Measurements from ENCODE around the gene ZNF521. TPM values are rescaled to one million over a fixed set of nuclear protein-coding genes. Genes with fewer than 3 reads are reported as not detected.

The ZNF521 gene
- total RNA-seq, 4 donors from 2014 or later: 28.2 to 67.3 (median 53.1) TPM

DNA sequence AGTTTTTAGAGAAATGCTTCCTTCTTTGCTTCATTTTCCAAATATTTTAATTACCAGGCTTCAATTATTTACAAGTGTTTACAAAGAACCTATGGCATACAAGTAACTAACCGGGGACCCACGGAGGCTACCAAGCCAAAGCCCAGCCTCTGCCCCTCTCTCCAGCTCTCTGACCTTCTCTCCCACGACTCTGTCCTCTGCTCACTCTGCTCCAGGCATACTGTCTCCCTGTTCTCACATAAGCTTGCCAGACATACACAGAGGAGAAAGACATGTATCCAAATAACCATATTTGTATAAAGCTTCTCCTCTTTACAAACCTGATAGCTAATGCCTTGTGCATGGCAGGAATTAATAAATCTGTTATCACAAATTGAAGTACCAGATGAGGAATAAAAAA lies 141.3 kb downstream of the ZNF521 start:
- H3K4me1 ChIP-seq: no peaks in the 10 kb centered on the region
- H3K9me3 ChIP-seq: no peaks in the 10 kb centered on the region
- intact Hi-C loops (cut with DNase I): no loop called here
- no peak for TF ChIP-seq POLR2A (IDR thresholded peaks at IDR 0.05)
- TF ChIP-seq, protein P1, sequence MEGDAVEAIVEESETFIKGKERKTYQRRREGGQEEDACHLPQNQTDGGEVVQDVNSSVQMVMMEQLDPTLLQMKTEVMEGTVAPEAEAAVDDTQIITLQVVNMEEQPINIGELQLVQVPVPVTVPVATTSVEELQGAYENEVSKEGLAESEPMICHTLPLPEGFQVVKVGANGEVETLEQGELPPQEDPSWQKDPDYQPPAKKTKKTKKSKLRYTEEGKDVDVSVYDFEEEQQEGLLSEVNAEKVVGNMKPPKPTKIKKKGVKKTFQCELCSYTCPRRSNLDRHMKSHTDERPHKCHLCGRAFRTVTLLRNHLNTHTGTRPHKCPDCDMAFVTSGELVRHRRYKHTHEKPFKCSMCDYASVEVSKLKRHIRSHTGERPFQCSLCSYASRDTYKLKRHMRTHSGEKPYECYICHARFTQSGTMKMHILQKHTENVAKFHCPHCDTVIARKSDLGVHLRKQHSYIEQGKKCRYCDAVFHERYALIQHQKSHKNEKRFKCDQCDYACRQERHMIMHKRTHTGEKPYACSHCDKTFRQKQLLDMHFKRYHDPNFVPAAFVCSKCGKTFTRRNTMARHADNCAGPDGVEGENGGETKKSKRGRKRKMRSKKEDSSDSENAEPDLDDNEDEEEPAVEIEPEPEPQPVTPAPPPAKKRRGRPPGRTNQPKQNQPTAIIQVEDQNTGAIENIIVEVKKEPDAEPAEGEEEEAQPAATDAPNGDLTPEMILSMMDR (IDR thresholded peaks at IDR 0.05): no peak
- no peak overlapping the region for H3K27ac ChIP-seq
- no peak overlapping the region for H3K4me3 ChIP-seq (replicated peaks in 1 of 3)
- 86 to 95% methylated on average over 3 of the region's 3 CpGs for WGBS, 2 donors
- H3K27me3 ChIP-seq: no peaks in the 10 kb centered on the region
- DNase-seq: no peak
- H3K36me3 ChIP-seq: no peaks in the 10 kb centered on the region

DNA sequence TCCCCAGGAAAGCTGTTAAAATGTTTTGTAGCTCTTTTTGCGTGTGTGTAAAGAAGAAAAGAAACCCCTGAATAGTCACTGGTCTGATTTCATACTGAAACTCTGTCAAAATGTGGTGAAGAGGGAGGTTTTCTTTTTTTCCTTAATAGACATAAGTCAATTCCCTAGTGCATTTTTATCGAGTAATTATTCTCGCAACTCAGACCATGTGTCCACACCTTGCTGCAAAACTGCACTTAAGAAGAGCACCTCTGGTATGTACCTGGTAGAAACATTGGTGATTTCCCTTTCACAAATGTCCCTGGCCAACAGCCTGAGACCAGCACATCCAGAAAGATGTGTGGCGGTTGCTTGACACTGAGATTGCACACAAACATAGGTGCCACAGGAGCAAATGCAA lies 159.9 kb downstream of the ZNF521 start:
- TF ChIP-seq POLR2A (IDR thresholded peaks at IDR 0.05): no peak
- TF ChIP-seq, protein P1 (IDR thresholded peaks at IDR 0.05): no peak
- H3K36me3 ChIP-seq: no peaks in the 10 kb centered on the region
- H3K27ac ChIP-seq: no peak overlapping the region
- H3K4me1 ChIP-seq: no peaks in the 10 kb centered on the region
- intact Hi-C loops (cut with DNase I): no loop called here
- DNase-seq: no peak
- no peaks in the 10 kb centered on the region for H3K27me3 ChIP-seq
- H3K9me3 ChIP-seq: no peaks in the 10 kb centered on the region
- WGBS, 2 donors: 68 to 69% methylated on average over 4 of the region's 4 CpGs
- H3K4me3 ChIP-seq (replicated peaks in 1 of 3): no peak overlapping the region

DNA sequence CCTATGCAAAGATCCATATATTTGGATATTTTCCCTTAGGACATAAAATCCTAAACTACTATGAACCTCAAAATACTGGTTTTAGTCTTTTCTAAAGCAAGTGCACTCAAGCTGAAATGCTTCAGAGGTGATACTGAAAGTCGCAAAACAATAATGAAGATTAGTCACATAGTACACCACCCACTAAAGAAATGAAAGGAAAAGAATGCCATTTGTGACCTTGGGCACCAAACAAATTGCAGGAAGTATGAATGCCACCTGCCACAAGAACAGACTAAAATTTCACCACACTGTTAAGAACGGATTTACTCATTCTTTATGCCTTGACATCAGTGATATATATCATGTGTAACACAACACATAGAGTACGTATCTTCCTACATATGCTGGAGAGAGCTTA lies 161.5 kb downstream of the ZNF521 start:
- H3K4me1 ChIP-seq: no peaks in the 10 kb centered on the region
- no peak overlapping the region for H3K4me3 ChIP-seq (replicated peaks in 1 of 3)
- intact Hi-C loops (cut with DNase I): no loop called here
- 85 to 87% methylated on average over 3 of the region's 3 CpGs for WGBS, 2 donors
- H3K9me3 ChIP-seq: no peaks in the 10 kb centered on the region
- no peaks in the 10 kb centered on the region for H3K36me3 ChIP-seq
- no peak overlapping the region for H3K27ac ChIP-seq
- H3K27me3 ChIP-seq: no peaks in the 10 kb centered on the region
- DNase-seq: no peak
- TF ChIP-seq, protein P1 (IDR thresholded peaks at IDR 0.05): no peak
- TF ChIP-seq POLR2A (IDR thresholded peaks at IDR 0.05): no peak

DNA sequence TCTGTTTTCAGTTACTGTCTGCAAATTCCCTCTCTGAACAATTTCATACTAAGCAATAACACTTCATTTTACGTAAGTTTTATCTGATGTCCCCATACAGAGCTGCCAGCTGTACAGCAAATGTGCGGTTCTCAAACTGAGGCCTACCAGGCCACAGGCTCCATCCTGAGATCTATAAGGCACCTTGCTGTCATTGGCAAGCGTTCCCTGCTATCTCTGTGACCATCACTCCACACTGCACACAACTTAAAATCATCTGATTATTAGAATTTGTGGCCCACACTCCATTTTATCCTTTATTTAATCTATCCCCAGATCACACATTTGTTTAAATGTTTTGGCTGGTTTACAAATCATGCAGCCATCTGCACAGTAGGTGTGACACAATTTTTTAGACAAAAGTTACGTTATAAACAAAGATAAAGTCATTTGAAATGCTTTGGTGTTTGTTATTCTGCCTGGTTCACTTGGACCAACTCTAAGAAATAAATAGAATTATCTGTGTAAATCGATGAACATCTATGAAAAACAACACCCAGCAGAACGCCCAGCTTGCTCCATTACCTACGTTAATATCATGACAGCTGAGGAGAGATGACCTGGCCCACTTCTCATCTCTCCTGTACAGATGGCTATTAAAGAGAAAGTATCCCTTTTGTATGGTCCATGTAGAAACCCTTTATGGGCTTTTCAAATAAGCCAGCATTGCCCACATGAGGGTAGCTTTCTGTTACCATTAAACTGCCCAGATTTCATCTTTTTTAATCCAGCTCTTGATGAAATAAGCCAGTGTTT lies 162.4 kb downstream of the ZNF521 start:
- no peaks in the 10 kb centered on the region for H3K4me1 ChIP-seq
- H3K4me3 ChIP-seq (replicated peaks in 1 of 3): no peak overlapping the region
- no peak overlapping the region for H3K27ac ChIP-seq
- TF ChIP-seq, protein P1 (IDR thresholded peaks at IDR 0.05): no peak
- TF ChIP-seq POLR2A (IDR thresholded peaks at IDR 0.05): no peak
- H3K27me3 ChIP-seq: no peaks in the 10 kb centered on the region
- intact Hi-C loops (cut with DNase I): no loop called here
- no peaks in the 10 kb centered on the region for H3K36me3 ChIP-seq
- no peak for DNase-seq
- H3K9me3 ChIP-seq: no peaks in the 10 kb centered on the region
- 94 to 97% methylated on average over 7 of the region's 7 CpGs for WGBS, 2 donors

DNA sequence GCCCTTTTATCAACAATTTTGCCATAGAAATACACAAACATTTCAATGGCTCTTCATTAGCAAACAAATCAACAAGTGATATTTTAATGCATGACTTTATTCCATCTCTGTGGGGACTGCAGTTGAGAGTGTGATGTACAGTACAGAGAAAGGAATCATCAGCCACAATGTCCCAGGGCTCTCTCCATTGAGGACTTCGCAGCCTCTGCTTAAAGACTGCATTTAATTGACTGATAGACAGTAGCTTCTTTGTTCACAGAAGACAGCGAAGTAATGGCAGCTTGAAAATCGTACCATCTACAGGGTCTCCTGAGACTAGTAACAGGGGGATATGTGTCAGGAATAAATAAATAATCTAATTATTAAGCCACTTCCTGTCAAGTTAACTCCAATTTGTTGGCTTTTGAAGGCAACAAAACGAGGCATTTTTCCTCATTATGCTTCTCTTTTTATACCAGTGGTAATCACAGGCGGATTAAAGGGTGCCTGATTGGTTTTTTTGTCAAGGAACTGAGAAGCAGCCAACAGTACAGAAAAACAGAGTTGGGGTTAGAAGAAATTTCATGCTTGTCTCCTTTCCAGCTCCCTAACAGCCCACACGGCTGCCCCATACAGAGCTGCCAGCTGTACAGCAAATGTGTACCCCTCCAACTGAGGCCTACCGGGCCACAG lies 164.3 kb downstream of the ZNF521 start:
- H3K4me1 ChIP-seq: no peaks in the 10 kb centered on the region
- intact Hi-C loops (cut with DNase I): no loop called here
- 86 to 91% methylated on average over 7 of the region's 7 CpGs for WGBS, 2 donors

More for the DNA sequence above, 164.3 kb downstream of the ZNF521 start:
- H3K9me3 ChIP-seq: no peaks in the 10 kb centered on the region
- no peaks in the 10 kb centered on the region for H3K27me3 ChIP-seq
- H3K4me3 ChIP-seq (replicated peaks in 1 of 3): no peak overlapping the region
- no peak overlapping the region for H3K27ac ChIP-seq
- H3K36me3 ChIP-seq: no peaks in the 10 kb centered on the region
- DNase-seq: no peak
- TF ChIP-seq, protein P1 (IDR thresholded peaks at IDR 0.05): no peak
- TF ChIP-seq POLR2A (IDR thresholded peaks at IDR 0.05): no peak

Measured in thyroid gland (tissue), 4 donors.